Lung (tissue), 12 donors: ENCODE measurements around the gene SGPL1. TPM values are rescaled to one million over a fixed set of nuclear protein-coding genes. Genes with fewer than 3 reads are reported as not detected.

Experiments used
- ATAC-seq: fragments of 200-7000 bp; cut with Tn5 transposase; one replicate; pipeline ENCODE4 v1.9.1; 2020; ENCODE audit warnings: moderate number of reproducible peaks; ENCODE audit not compliant: insufficient read depth, low FRiP score
- DNase-seq, 3 donors: peaks; one replicate each; pipeline ENCODE4 v3.0.0-alpha.2; 2013 to 2017
- H3K27ac ChIP-seq, 2 donors: one replicate each; pipeline ENCODE4 v1.5.1; 2013; ENCODE audit warnings: mild to moderate bottlenecking in 2 of 2, moderate library complexity in 2 of 2, control low read depth in 1 of 2, inconsistent platforms in 1 of 2, low read depth in 1 of 2, low read length in 1 of 2
- H3K27me3 ChIP-seq, 3 donors: one replicate each; pipeline ENCODE4 v1.5.1; 2013; ENCODE audit warnings: low read length in 2 of 3; ENCODE audit not compliant: control insufficient read depth in 3 of 3, insufficient read depth in 3 of 3
- H3K36me3 ChIP-seq, 4 donors: one replicate each; pipeline ENCODE4 v1.5.1; 2013; ENCODE audit warnings: low read length in 4 of 4, mild to moderate bottlenecking in 1 of 4, moderate library complexity in 1 of 4; ENCODE audit not compliant: control insufficient read depth in 4 of 4, insufficient read depth in 4 of 4
- H3K4me1 ChIP-seq, 5 donors: one replicate each; pipeline ENCODE4 v1.5.1; 2013; ENCODE audit warnings: low read length in 5 of 5, mild to moderate bottlenecking in 2 of 5, moderate library complexity in 1 of 5; ENCODE audit not compliant: control insufficient read depth in 5 of 5, insufficient read depth in 5 of 5
- H3K4me3 ChIP-seq: one replicate; pipeline ENCODE4 v1.5.1; 2013; ENCODE audit warnings: mild to moderate bottlenecking, control low read depth, moderate library complexity
- H3K9ac ChIP-seq, 2 donors: one replicate each; pipeline ENCODE4 v1.5.1; 2013; ENCODE audit warnings: low read length in 2 of 2, control low read depth in 1 of 2; ENCODE audit not compliant: insufficient read depth in 1 of 2
- H3K9me3 ChIP-seq, 4 donors: one replicate each; pipeline ENCODE4 v1.5.1; 2013; ENCODE audit warnings: low read length in 3 of 4, mild to moderate bottlenecking in 1 of 4, moderate library complexity in 1 of 4; ENCODE audit not compliant: control insufficient read depth in 4 of 4, insufficient read depth in 3 of 4
- WGBS, 2 donors: extraction: QIAGEN DNeasy Blood & Tissue Kit; methylation state at CpG; one replicate each; pipeline ENCODE4 v1.1.7; 2013; 5-methylcytosine and 5-hydroxymethylcytosine counted together
- polyA plus RNA-seq, 2 donors: library from polyadenylated mRNA; stranded (reverse); fragments of 200-250 nt; gene quantifications; one replicate each; pipeline ENCODE4 v1.2.1, GENCODE V29; 2013
- total RNA-seq, 2 donors: library from RNA; depleted of rRNA in 1 of 2; stranded (reverse); fragments of >200 nt in 1 of 2; gene quantifications; one replicate each; pipeline ENCODE4 v1.2.1, GENCODE V29; 2014 to 2021
- TF ChIP-seq, protein P1 (sequence below): IDR thresholded peaks from 2 replicates; pipeline ENCODE4 v1.5.1; 2012; ENCODE audit warnings: mild to moderate bottlenecking; ENCODE audit errors: control extremely low read depth, extremely low read depth
- donor health status: control.
- donor health status: control.
- donor health status: Bipolar disorder and iron deficiency.
- donor health status: healthy.
- donor health status: DM: yes; HTN: yes; CAD: no.

SGPL1 gene
- total and polyA plus RNA-seq, 4 donors, result 8.3 to 57.4 (median 30.8) TPM

DNA sequence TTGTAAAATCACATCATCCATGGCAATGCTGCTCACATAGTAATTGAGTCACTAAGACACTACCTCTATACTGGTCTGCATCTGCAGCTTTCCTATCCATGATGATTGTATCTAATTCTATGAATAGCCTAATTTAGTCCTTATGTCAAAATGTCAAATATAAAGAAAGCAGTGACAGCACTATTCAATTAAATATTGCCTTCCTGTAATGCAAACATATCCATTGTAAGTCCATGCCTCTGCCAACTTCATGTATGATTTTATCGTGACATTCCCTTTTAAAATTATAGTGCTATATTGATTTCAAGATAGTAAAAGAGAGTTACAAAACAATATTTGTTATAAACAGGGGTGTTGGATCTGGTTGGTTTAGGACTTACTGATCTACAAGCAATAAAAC, 4.8 kb upstream of the SGPL1 start:
- Histone ChIP-seq H3K9me3 (no peaks in the 10 kb centered on the region), H3K27ac (no peak overlapping the region), H3K4me1 (peaks cover 0 to 6% (median 3%) of the 10 kb centered on the region in 5 donors), H3K4me3 (no peak overlapping the region), H3K36me3 (no peaks in the 10 kb centered on the region), H3K9ac (no peak overlapping the region), H3K27me3 (no peaks in the 10 kb centered on the region)
- 51 to 57% methylated on average over 1 of the region's 1 CpG for WGBS, 2 donors
- TF ChIP-seq, protein P1, sequence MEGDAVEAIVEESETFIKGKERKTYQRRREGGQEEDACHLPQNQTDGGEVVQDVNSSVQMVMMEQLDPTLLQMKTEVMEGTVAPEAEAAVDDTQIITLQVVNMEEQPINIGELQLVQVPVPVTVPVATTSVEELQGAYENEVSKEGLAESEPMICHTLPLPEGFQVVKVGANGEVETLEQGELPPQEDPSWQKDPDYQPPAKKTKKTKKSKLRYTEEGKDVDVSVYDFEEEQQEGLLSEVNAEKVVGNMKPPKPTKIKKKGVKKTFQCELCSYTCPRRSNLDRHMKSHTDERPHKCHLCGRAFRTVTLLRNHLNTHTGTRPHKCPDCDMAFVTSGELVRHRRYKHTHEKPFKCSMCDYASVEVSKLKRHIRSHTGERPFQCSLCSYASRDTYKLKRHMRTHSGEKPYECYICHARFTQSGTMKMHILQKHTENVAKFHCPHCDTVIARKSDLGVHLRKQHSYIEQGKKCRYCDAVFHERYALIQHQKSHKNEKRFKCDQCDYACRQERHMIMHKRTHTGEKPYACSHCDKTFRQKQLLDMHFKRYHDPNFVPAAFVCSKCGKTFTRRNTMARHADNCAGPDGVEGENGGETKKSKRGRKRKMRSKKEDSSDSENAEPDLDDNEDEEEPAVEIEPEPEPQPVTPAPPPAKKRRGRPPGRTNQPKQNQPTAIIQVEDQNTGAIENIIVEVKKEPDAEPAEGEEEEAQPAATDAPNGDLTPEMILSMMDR, result no peak
- DNase-seq (no peak), ATAC-seq (no peak)

DNA sequence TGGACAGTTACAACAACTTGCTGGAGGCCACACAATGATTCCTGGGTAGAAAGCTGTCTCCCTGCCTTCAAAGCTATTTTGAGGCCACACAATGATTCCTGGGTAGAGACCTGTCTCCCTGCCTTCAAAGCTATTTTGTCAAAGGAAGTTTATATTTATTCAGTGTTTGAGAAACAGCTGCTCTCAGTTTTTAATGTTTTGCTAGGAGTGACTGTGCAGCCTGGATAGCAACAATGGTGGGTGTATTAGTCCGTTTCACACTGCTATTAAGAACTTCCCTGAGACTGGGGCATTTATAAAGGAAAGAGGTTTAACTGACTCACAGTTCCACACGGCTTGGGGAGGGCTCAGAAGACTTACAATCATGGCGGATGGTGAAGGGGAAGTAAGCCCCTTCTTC, 3.9 kb upstream of the SGPL1 start:
- no peak for DNase-seq
- 68% methylated on average over 3 of the region's 3 CpGs for WGBS, 2 donors
- H3K4me1 ChIP-seq, result peaks cover 0 to 6% (median 3%) of the 10 kb centered on the region in 5 donors
- TF ChIP-seq, protein P1, result no peak
- H3K9me3 ChIP-seq, result no peaks in the 10 kb centered on the region
- H3K9ac ChIP-seq, result no peak overlapping the region
- no peaks in the 10 kb centered on the region for H3K27me3 ChIP-seq
- no peaks in the 10 kb centered on the region for H3K36me3 ChIP-seq
- H3K4me3 ChIP-seq, result no peak overlapping the region
- no peak for ATAC-seq
- no peak overlapping the region for H3K27ac ChIP-seq

DNA sequence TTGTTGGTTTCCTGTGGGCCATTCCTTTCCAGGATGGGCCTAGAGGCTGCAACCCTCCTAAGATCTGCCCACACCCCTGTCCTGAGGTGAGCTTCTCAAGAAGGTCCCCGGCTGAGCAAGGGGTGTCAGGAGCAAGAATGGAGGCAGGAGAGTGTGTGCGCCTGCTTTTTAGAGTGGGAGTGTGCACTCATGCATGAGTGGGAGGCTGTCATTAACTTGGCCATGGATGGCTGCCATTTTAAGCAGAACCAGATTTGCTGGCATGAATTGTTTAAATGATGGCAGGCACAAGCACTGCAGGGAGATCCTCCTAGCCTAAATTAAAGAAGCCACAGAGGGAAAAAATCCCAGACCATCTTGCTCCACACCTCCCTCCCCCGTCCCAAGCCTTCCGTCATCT, 2.9 kb upstream of the SGPL1 start:
- H3K4me1 ChIP-seq, result peaks cover 0 to 10% (median 4%) of the 10 kb centered on the region in 5 donors
- TF ChIP-seq, protein P1, result no peak
- no peak for ATAC-seq

DNA sequence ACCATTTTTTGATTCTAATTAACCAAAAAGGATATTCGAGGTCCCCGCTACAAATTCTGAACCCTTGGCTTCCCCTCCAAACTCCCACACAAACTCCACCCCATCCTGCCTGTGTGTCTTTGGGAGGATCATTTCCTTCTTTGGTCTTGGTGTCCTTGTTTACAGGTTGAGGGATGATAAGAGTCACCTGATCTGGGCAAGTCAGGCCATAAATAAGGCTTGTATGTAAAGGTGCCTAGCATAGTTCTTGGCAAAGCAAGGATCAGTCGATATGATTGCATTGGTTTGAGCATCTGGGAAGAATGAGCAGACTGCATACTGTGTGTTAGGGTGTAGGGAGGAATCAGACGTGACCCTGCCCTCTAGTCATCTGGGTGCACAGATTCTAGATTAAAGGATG, 1.6 kb upstream of the SGPL1 start:
- Histone ChIP-seq H3K4me1 (peaks cover 0 to 10% (median under 1%) of the 10 kb centered on the region in 5 donors), H3K27ac (no peak overlapping the region), H3K4me3 (no peak overlapping the region), H3K36me3 (peaks cover 0 to 3% (median 0%) of the 10 kb centered on the region in 4 donors), H3K9me3 (no peaks in the 10 kb centered on the region), H3K9ac (no peak overlapping the region), H3K27me3 (no peaks in the 10 kb centered on the region)
- ATAC-seq, result no peak
- TF ChIP-seq, protein P1, result no peak
- WGBS, 2 donors, result 79 to 90% methylated on average over 4 of the region's 4 CpGs
- no peak for DNase-seq

More for the DNA sequence above, 2.9 kb upstream of the SGPL1 start:
- WGBS, 2 donors, result 93 to 95% methylated on average over 4 of the region's 4 CpGs
- H3K27ac ChIP-seq, result no peak overlapping the region
- H3K27me3 ChIP-seq, result no peaks in the 10 kb centered on the region
- H3K4me3 ChIP-seq, result no peak overlapping the region
- no peaks in the 10 kb centered on the region for H3K9me3 ChIP-seq
- H3K9ac ChIP-seq, result no peak overlapping the region
- no peaks in the 10 kb centered on the region for H3K36me3 ChIP-seq
- DNase-seq, result no peak
